GM12891 (cell line): ENCODE results near the gene OTOF.

ENCODE experiments used
- POLR2A ChIP-seq: IDR thresholded peaks from 2 replicates; pipeline ENCODE4 v1.6.1; 2011; ENCODE audit warnings: low read depth, low read length, control low read depth
- POLR2AphosphoS5 ChIP-seq: IDR thresholded peaks from 2 replicates; pipeline ENCODE4 v1.6.1; 2011; ENCODE audit warnings: low read depth, low read length, control low read depth
- POU2F2 ChIP-seq: IDR thresholded peaks from 2 replicates; pipeline ENCODE4 v1.6.1; 2011; ENCODE audit warnings: low read depth, mild to moderate bottlenecking, control low read depth, low read length, moderate library complexity
- SPI1 ChIP-seq: IDR thresholded peaks from 2 replicates; pipeline ENCODE4 v1.6.1; 2011; ENCODE audit warnings: low read depth, low read length, control low read depth
- TAF1 ChIP-seq: IDR thresholded peaks from 2 replicates; pipeline ENCODE4 v1.6.1; 2011; ENCODE audit warnings: low read depth, low read length, control low read depth

GRCh38 chr2:26449278-26450030 is 28.5 kb downstream of the OTOF start:
- TF ChIP-seq POLR2A (no peak), TAF1 (no peak), POLR2AphosphoS5 (no peak), POU2F2 (no peak), SPI1 (no peak)
